ENCODE measurements around the gene LTBP1.

DNA sequence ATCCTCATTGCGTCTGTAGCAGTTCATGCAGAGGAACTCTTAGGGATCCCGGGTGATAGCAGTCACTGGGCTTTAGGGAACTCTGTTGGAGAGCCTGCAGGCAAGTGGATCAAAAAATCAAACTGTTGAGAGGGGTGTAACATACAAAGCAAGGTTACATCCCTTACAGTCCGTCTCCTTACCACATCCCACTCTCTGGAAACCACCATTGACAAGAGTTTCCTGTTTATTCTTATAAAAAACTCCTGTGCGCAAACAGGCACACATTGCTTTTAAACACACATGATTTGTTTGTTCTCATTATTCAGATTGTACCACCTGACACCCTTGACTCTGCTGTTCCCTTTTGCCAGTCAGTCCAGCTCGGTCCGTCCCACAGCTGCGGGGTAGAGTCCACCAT lies 137.7 kb downstream of the LTBP1 start:
- TF ChIP-seq, protein P1, sequence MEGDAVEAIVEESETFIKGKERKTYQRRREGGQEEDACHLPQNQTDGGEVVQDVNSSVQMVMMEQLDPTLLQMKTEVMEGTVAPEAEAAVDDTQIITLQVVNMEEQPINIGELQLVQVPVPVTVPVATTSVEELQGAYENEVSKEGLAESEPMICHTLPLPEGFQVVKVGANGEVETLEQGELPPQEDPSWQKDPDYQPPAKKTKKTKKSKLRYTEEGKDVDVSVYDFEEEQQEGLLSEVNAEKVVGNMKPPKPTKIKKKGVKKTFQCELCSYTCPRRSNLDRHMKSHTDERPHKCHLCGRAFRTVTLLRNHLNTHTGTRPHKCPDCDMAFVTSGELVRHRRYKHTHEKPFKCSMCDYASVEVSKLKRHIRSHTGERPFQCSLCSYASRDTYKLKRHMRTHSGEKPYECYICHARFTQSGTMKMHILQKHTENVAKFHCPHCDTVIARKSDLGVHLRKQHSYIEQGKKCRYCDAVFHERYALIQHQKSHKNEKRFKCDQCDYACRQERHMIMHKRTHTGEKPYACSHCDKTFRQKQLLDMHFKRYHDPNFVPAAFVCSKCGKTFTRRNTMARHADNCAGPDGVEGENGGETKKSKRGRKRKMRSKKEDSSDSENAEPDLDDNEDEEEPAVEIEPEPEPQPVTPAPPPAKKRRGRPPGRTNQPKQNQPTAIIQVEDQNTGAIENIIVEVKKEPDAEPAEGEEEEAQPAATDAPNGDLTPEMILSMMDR (IDR thresholded peaks at IDR 0.05) = no peak
- no peak for TF ChIP-seq POLR2AphosphoS5 (IDR thresholded peaks at IDR 0.05)
- no peak for TF ChIP-seq POLR2A (IDR thresholded peaks at IDR 0.05)
